ENCODE data around the gene ANKRD65.
"Not testable (repeated sequence)": the region's sequence is repeated elsewhere in the genome, so short reads cannot be mapped to it uniquely, and the experiment has no call there.

ANKRD65 gene

GRCh38 chr1:1430114-1430982, 9.3 kb upstream of the ANKRD65 start:
- DNase-seq: no peak

- DNase-seq: no peak
Measured at GRCh38 chr1:1429671-1430073, 8.6 kb upstream of the ANKRD65 start.

GRCh38 chr1:1428967-1429366, 7.9 kb upstream of the ANKRD65 start:
- DNase-seq: not testable (repeated sequence)

- no peak for DNase-seq
Measured at GRCh38 chr1:1428174-1428573, 7.1 kb upstream of the ANKRD65 start.

- DNase-seq: no peak
Measured at GRCh38 chr1:1427820-1428148, 6.7 kb upstream of the ANKRD65 start.

GRCh38 chr1:1427106-1427819, 6.2 kb upstream of the ANKRD65 start:
- DNase-seq: no peak

- no peak for DNase-seq
Measured at GRCh38 chr1:1426496-1427105, 5.5 kb upstream of the ANKRD65 start.

GRCh38 chr1:1425753-1426495, 4.8 kb upstream of the ANKRD65 start:
- no peak for DNase-seq

- no peak for DNase-seq
Measured at GRCh38 chr1:1425426-1425752, 4.3 kb upstream of the ANKRD65 start.

- DNase-seq: no peak
Measured at GRCh38 chr1:1424707-1425106, 3.6 kb upstream of the ANKRD65 start.

- DNase-seq: no peak
Measured at GRCh38 chr1:1423245-1423597, 2.1 kb upstream of the ANKRD65 start.

GRCh38 chr1:1422465-1423244, 1.6 kb upstream of the ANKRD65 start:
- DNase-seq: no peak

- DNase-seq: no peak
Measured at GRCh38 chr1:1421907-1422464, 910 bp upstream of the ANKRD65 start.

- no peak for DNase-seq
Measured at GRCh38 chr1:1420654-1421141, 378 bp downstream of the ANKRD65 start.

- no peak for DNase-seq
Measured at GRCh38 chr1:1419813-1420653, 1.0 kb downstream of the ANKRD65 start.

GRCh38 chr1:1419363-1419812, 1.7 kb downstream of the ANKRD65 start:
- DNase-seq: no peak

- no peak for DNase-seq
Measured at GRCh38 chr1:1418464-1419362, 2.4 kb downstream of the ANKRD65 start.

GRCh38 chr1:1417825-1418463, 3.1 kb downstream of the ANKRD65 start:
- DNase-seq: not testable (repeated sequence)

GRCh38 chr1:1417396-1417795, 3.7 kb downstream of the ANKRD65 start:
- DNase-seq: not testable (repeated sequence)

Data from stimulated activated CD4-positive, alpha-beta T cell treated with anti-CD3 and anti-CD28 coated beads, Interleukin-12 subunit alpha, Interleukin-12 subunit beta, amount 100 ng/mL, for 4 hours (primary cell).